ENCODE measurements around the gene SLC41A2.

Gene SLC41A2

GRCh38 chr12:104929977-104930376 lies 28.1 kb downstream of the SLC41A2 start:
- DNase-seq, result no peak

DNA sequence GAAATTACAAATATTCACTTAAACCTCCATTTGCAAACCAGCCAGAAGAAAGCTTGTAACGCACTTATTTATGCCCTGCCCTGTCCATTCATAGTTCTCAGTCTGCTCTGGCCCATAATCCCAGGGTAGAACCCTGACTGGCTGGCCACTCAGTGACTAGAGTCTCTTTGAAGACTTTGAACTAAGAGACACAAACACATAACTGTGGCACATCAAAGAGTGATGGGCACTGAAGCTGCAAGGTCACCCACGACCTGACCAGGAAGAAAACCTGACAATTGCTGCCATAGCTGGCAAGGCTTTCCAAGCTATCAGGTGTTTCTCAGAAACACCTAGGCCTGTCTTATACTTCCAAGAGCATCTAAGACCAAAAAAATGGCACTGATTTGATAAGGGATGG lies 28.7 kb downstream of the SLC41A2 start:
- no peak for DNase-seq

- DNase-seq, result no peak
Observed at GRCh38 chr12:104928036-104928745, 29.9 kb downstream of the SLC41A2 start.

GRCh38 chr12:104925501-104925900 lies 32.6 kb downstream of the SLC41A2 start:
- no peak for DNase-seq

DNA sequence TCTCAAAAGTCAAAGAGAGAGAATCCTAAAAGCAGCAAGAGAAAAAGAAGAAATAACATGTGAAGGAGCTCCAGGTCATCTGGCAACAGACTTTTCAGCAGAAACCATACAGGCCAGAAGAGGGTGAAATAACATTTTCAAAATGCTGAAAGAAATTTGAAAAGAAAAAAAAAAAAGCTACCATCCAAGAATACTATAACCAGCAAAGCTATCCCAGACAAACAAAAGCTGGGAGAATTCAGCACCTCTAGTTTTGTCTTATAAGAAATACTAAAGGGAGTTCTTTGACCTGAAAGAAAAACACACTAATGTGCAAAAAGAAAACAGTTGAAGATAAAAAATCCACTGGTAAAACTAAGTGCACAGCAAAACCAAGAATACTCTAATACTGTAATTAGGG lies 36.8 kb downstream of the SLC41A2 start:
- no peak for DNase-seq

GRCh38 chr12:104911942-104912341 lies 46.1 kb downstream of the SLC41A2 start:
- no peak for DNase-seq

GRCh38 chr12:104910196-104910840 lies 47.8 kb downstream of the SLC41A2 start:
- no peak for DNase-seq

GRCh38 chr12:104909761-104910160 lies 48.3 kb downstream of the SLC41A2 start:
- no peak for DNase-seq
